Measurements from ENCODE around the gene EXOC6.

EXOC6 gene

DNA sequence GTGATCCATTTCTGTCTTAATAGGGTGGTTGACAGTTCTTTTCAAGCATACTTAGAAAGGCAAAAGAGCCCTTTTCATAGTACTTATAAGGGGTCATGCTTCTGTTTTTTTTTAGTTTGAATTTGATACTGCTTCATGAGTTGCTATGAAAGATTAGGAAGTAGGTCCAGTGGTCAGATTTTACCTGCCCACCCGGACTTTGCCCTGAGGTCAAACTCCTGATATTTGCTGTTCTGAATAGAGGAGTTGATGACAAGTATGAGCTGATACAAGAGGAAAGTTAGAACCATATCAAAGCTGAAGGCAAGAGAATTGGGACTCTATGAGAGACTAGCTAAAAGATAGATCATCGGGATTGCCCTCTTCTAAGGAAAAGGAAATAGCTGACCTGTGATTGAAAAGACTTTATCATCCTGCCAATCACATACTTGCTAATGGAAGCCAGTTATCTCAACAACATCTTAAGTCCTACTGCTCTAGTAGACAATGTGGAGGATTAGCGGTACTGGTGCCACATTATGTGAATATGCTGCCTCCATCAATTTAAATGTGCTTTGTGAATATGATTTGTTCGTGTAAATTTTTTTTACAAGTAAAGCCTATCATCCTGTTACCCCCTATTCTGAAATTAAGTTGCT, 174.8 kb downstream of the EXOC6 start:
- FAIRE-seq: peak; percentile 60
- DNase-seq (ENCODE audit: insufficient read length, low spot score): no peak
- no peak for TF ChIP-seq POLR2A (IDR thresholded peaks at IDR 0.05; ENCODE audit: low read depth, low read length)

GRCh38 chr10:93026072-93026471, 177.8 kb downstream of the EXOC6 start:
- FAIRE-seq: peak; percentile 86
- TF ChIP-seq POLR2A (IDR thresholded peaks at IDR 0.05; ENCODE audit: low read depth, low read length): no peak
- no peak for DNase-seq (ENCODE audit: insufficient read length, low spot score)

- no peak for TF ChIP-seq POLR2A (IDR thresholded peaks at IDR 0.05; ENCODE audit: low read depth, low read length)
- DNase-seq (ENCODE audit: insufficient read length, low spot score): no peak
- FAIRE-seq: no peak
Observed at GRCh38 chr10:93027508-93027907, 179.2 kb downstream of the EXOC6 start.

DNA sequence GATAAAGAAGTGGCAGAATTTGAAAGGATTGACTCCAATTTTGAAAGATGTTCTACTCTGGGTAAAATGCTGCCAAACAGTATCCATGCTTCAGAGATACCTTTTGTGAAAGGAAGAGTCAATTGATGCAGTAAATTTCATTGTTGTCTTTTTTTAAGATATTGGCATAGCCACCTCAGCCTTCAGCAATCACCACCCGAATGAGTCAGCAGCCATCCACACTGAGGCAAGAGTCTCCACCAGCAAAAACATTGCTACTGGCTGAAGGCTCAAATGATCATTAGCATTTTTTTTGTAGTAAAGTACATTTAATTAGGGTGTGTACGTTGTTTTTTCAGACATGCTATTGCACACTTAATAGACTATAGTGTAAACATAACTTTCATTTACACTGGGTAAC, 180.6 kb downstream of the EXOC6 start:
- no peak for TF ChIP-seq POLR2A (IDR thresholded peaks at IDR 0.05; ENCODE audit: low read depth, low read length)
- FAIRE-seq: peak; percentile 99
- no peak for DNase-seq (ENCODE audit: insufficient read length, low spot score)

GRCh38 chr10:93030409-93030808, 182.1 kb downstream of the EXOC6 start:
- TF ChIP-seq POLR2A (IDR thresholded peaks at IDR 0.05; ENCODE audit: low read depth, low read length): no peak
- peak; percentile 95 for FAIRE-seq
- peak; percentile 50 for DNase-seq (ENCODE audit: insufficient read length, low spot score)

DNA sequence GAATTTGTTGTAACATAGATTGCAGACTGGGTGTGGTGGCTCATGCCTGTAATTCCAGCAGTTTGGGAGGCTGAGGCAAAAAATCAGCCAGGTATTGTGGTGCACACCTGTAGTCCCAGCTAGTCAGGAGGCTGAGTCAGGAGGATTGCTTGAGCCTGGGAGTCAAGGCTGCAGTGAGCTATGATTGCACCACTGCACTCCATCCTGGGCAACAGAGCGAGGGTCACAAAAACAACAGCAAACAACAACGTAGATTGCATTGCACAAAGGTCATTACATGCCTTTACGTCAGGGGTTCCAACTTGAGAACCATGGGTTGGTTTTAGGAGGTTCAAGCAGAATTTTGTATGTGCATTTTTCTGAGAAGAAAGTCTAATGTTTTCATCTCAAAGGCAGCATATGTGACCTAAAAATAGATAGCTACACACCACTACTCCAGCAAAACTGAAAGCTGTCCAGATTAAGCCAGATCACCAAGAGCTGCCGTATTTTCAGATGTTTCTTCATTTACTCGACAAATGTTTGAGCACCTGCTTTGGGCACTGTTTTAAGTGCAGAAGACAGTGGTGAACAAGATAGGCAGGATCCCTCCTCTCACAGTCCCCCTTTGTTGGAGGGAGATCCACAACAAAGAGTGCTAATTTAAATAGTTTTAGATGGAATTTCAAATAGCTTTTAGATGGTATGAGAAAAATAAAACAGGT, 183.9 kb downstream of the EXOC6 start:
- no peak for DNase-seq (ENCODE audit: insufficient read length, low spot score)
- no peak for TF ChIP-seq POLR2A (IDR thresholded peaks at IDR 0.05; ENCODE audit: low read depth, low read length)
- peak; percentile 69 for FAIRE-seq

DNA sequence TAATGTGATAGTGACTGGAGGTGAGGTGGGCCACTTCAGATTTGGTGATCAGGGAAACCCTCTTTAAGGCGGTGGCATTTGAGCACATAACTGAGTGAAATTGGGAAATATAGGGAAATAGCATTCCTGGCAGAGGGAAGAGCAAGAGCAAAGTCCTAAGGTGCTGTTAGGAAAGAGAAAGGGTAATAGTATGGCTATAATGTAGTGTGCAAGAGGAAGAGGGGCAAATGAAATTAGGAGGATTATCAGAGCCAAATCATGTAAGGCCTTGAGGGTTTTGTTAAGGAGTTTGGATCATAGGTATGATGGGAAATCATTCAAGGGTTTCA, 184.5 kb downstream of the EXOC6 start:
- TF ChIP-seq POLR2A (IDR thresholded peaks at IDR 0.05; ENCODE audit: low read depth, low read length): no peak
- FAIRE-seq (peak; percentile 20), DNase-seq (ENCODE audit: insufficient read length, low spot score) (no peak)

GRCh38 chr10:93034426-93034825, 186.1 kb downstream of the EXOC6 start:
- no peak for DNase-seq (ENCODE audit: insufficient read length, low spot score)
- TF ChIP-seq POLR2A (IDR thresholded peaks at IDR 0.05; ENCODE audit: low read depth, low read length): no peak
- no peak for FAIRE-seq

DNA sequence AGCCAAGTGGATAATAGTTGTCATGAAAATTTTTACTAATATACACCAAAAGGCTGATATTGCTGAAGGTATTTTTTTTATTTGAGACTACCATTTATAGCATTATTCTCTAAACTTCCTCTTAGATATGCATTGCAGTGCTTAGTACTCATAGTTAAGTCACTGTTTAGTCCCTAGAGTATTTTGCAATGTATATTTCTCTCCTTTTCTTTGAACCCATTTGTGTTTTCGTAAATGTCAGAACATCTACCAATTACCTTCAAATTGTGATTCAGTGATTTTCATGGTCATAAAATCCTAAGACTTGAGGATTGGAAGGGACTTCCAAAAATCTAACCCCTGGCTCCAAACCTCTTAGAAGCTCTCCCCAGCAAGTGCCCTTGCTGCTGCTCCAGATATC, 190.8 kb downstream of the EXOC6 start:
- TF ChIP-seq POLR2A (IDR thresholded peaks at IDR 0.05; ENCODE audit: low read depth, low read length): no peak
- DNase-seq (ENCODE audit: insufficient read length, low spot score): no peak
- no peak for FAIRE-seq

DNA sequence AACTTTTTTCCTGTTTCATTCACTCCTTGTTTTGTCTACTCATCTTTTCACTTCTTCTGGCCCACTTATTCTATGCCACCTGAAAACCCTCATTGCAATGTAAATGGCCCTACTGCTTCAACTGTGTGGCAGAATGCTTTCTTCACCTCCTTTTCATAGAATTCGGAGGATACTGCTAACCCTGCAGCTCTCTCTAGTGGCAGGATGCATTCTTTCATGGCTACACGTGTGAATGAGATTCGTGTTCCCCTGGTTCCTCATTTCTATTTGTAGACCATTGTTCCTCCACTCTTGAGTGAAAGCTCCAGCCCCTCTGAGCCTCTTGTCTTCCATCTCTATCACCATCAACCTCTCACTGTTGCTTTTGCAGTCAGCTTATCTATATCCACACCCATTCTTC, 191.4 kb downstream of the EXOC6 start:
- FAIRE-seq (peak; percentile 94), DNase-seq (ENCODE audit: insufficient read length, low spot score) (no peak)
- TF ChIP-seq POLR2A (IDR thresholded peaks at IDR 0.05; ENCODE audit: low read depth, low read length): no peak

DNA sequence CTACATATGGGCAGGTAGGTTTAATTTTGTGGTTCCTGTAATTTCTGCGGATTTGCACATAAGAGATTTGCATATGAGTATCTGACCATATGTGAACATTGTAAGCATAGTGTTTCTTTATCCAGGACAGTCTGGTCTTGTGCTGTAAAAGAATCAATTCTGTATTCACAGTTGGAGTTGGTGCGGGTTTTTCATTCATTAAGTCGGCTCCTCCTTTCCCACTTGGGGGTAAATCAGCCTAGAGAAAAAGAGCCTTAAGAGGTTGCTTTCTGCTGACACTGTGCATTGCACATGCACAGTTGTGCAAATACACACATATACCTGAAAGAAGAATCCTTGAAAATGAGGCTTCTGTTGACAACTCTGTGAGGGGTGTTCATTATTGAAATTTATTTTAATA, 206.2 kb downstream of the EXOC6 start:
- no peak for TF ChIP-seq POLR2A (IDR thresholded peaks at IDR 0.05; ENCODE audit: low read depth, low read length)
- FAIRE-seq (no peak), DNase-seq (ENCODE audit: insufficient read length, low spot score) (no peak)

GRCh38 chr10:93058139-93058538, 209.8 kb downstream of the EXOC6 start:
- no peak for TF ChIP-seq POLR2A (IDR thresholded peaks at IDR 0.05; ENCODE audit: low read depth, low read length)
- FAIRE-seq (peak; percentile 66), DNase-seq (ENCODE audit: insufficient read length, low spot score) (no peak)

DNA sequence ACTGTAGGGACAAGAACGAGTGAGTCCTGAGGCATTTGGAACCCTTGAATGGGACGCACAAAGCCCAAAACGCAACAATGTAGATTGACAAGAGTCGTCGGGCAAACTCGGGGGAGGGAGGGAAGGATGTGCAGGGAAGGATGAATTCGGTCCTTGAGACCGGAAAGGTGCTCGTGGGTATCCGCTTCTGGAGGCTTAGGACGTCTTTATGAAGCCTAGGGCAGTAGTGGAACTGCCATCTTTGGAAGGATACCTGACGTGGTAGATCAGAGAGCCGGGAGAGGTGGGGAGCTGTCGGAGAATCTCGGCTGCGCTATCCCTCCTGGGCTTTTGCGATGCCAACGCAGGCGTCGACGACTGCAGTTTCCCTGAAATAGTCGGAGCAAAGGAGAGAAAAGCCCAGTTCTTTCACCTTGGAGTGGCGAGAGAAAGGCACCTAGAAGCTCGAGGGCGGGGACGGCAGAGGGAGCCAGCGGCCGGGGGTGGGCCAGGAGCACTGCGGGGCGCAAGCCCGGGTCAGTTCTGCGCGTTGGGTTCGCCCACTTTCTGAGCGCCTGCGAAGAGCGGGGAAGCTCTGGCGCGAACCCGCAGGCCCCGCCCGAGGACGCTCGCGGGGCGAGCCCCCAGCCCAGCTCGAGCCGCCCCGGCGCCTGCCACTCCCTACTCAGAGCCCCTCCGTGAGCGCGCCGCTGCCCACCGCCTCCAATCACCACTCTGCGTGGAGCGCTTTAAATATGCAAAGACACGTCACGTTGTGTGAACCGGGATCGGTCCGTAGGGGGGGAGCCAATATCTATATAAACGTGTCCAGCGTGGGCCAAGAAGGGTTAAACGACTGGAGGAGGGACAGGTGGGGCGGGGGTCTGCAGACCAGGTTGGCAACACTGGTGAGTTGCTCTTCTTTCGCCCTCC, 211.9 kb downstream of the EXOC6 start, which contains the start of gene CYP26C1:
TSS of gene CYP26C1 (plus strand) at position 824 of the 912 bp plus-strand sequence. CDS start 466 bp downstream, outside the sequence.
- DNase-seq (ENCODE audit: insufficient read length, low spot score) (no peak), FAIRE-seq (no peak)
- no peak for TF ChIP-seq POLR2A (IDR thresholded peaks at IDR 0.05; ENCODE audit: low read depth, low read length)

DNA sequence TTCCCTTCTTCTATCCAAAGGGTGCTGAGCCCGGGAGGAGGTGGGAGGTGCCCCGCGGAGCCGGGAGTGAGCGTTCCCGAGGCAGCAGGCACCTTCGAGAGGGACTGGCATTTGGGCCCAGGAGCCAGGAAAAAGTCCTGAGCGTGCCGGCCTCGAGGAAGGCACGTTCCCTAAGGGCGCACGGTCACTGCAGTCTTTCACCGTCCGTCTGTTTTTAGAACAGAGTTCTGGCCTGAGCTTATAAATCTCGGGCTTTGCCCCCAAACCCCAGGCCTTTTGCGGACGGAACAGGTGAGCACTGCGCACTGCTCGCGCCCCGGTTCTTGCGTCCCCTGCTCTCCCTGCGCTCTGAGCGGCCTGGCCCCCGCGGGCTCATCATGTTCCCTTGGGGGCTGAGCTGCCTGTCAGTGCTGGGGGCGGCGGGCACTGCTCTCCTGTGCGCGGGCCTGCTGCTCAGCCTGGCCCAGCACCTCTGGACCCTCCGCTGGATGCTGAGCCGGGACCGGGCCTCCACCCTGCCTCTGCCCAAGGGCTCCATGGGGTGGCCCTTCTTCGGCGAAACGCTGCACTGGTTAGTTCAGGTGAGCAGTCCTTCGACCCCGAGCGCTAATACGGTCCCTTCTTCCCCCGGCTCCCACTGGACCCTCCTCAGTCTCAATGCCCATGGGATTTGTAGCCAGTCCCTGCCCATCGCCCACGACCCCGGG, 212.7 kb downstream of the EXOC6 start:
- DNase-seq (ENCODE audit: insufficient read length, low spot score): no peak
- FAIRE-seq: no peak
- TF ChIP-seq POLR2A (IDR thresholded peaks at IDR 0.05; ENCODE audit: low read depth, low read length): no peak

Measured in H54 (cell line).